ENCODE results near the gene USP36. TPM values are rescaled to one million over a fixed set of nuclear protein-coding genes. Genes with fewer than 3 reads are reported as not detected.

Gene USP36
- total RNA-seq = 23.0 and 25.7 TPM in 2 replicates

DNA sequence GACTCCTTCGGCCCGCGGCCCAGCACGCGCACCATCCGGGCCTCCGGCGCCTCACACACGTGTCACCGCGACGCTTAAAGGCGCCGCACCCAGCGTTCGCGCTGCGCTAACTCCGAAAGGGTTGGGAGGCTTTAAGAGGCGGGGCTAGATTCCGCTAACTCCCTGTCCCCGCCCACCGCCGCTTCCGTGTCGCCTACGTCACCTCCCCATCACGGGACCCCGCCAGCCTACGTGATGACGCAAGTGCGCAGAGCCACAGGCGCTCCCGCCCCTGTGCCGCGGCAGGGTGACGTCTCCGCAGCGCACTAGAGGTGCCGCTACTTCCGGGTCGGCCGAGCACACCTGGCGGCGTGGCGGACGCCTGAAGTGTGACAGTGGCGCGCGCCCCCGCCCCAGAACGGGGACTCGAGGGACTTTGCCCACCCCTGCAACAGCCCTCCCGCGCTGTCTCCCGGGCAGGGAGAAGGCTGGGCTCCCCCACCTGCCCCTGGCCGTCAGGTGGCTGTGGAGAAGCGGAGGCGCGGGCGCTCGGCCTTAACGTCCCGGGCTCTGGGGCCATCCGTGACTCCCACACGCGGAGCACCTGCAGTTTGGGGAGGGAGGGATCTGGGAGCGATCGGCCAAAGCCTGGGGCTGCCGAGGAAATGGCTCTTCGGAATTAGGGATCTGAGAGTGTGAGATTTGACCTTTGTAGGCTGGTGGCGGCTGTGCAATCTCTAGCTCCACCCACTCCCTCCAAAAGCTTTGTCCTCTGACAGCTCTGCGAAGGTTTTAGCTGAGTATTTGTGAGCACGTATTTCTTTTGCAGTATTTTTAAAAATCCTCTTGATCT lies at the start of gene USP36:
TSS of gene USP36 (minus strand) at position 35 of the 832 bp plus-strand sequence. CDS start 4,451 bp downstream, outside the sequence.

GRCh38 chr17:78781893-78782304 lies 58.7 kb downstream of the USP36 start, which contains the start of gene CYTH1:
Gene CYTH1 (minus strand): TSS chr17:78782273. CDS start chr17:78782223, 50 bp downstream.

Other genes with a start within 250 kb of the USP36 start
- gene CYTH1, start 58.5 kb downstream of the USP36 start, total RNA-seq = 19.2 and 20.1 TPM in 2 replicates
- gene CEP295NL, start 62.4 kb upstream of the USP36 start, total RNA-seq = 3.2 and 3.8 TPM in 2 replicates
- 152 and 193 TPM in 2 replicates for gene TIMP2, start 84.6 kb upstream of the USP36 start, total RNA-seq
- 4.3 and 5.5 TPM in 2 replicates for gene LGALS3BP, start 139.1 kb upstream of the USP36 start, total RNA-seq
- gene CANT1, start 168.9 kb upstream of the USP36 start, total RNA-seq = 40.6 and 44.2 TPM in 2 replicates
- gene C1QTNF1, start 183.4 kb upstream of the USP36 start, total RNA-seq = 17.3 and 39.5 TPM in 2 replicates
- gene ENGASE, start 234.0 kb upstream of the USP36 start, total RNA-seq = 10.7 and 11.3 TPM in 2 replicates

Measured in articular chondrocyte of knee joint (primary cell).